Ishikawa (cell line): Measurements from ENCODE around the gene FAM3D.

Experiments
- CREB1 ChIP-seq: IDR thresholded peaks from 2 replicates; pipeline ENCODE4 v1.6.1; 2012; ENCODE audit warnings: low read depth
- EGR1 ChIP-seq: IDR thresholded peaks from 2 replicates; pipeline ENCODE4 v1.6.1; 2012
- EP300 ChIP-seq: IDR thresholded peaks from 2 replicates; pipeline ENCODE4 v1.6.1; 2012; ENCODE audit warnings: borderline replicate concordance
- FOXM1 ChIP-seq: IDR thresholded peaks from 2 replicates; pipeline ENCODE4 v1.6.1; 2012; ENCODE audit warnings: low read depth, borderline replicate concordance
- MAX ChIP-seq: IDR thresholded peaks from 2 replicates; pipeline ENCODE4 v1.6.1; 2012
- RAD21 ChIP-seq: IDR thresholded peaks from 2 replicates; pipeline ENCODE4 v1.6.1; 2012; ENCODE audit warnings: low read depth
- REST ChIP-seq: IDR thresholded peaks from 2 replicates; pipeline ENCODE4 v1.6.1; 2012; ENCODE audit warnings: low read depth, mild to moderate bottlenecking
- TAF1 ChIP-seq: IDR thresholded peaks from 2 replicates; pipeline ENCODE4 v1.6.1; 2012; ENCODE audit warnings: low read depth, mild to moderate bottlenecking
- TEAD4 ChIP-seq: IDR thresholded peaks from 2 replicates; pipeline ENCODE4 v1.6.1; 2012
- YY1 ChIP-seq: IDR thresholded peaks from 2 replicates; pipeline ENCODE4 v1.6.1; 2012; ENCODE audit warnings: low read depth
- ZBTB7A ChIP-seq: IDR thresholded peaks from 2 replicates; pipeline ENCODE4 v1.6.1; 2012; ENCODE audit warnings: low read depth

GRCh38 chr3:58704745-58705144 lies 38.2 kb upstream of the FAM3D start:
- TF ChIP-seq REST (no peak), EGR1 (no peak), TAF1 (no peak), YY1 (no peak), EP300 (no peak), ZBTB7A (no peak), RAD21 (no peak), TEAD4 (no peak), MAX (no peak), FOXM1 (no peak), CREB1 (no peak)
